OCI-LY1 (cell line): ENCODE results near the gene TMEM51.

ENCODE experiments used
- H2AFZ ChIP-seq: fragments of 200-600 bp; sonication (generic), shearing (Covaris generic); 2 replicates; pipeline ENCODE4 v1.6.0; 2014; ENCODE audit warnings: antibody characterized with exemption, mild to moderate bottlenecking, low read length
- H3F3A ChIP-seq: fragments of 200-600 bp; sonication (generic), shearing (Covaris generic); 2 replicates; pipeline ENCODE4 v1.6.0; 2014; ENCODE audit warnings: mild to moderate bottlenecking, antibody characterized with exemption, low read length, moderate library complexity; ENCODE audit not compliant: insufficient read depth
- H3K27ac ChIP-seq: fragments of 200-600 bp; sonication (generic); 2 replicates; pipeline ENCODE4 v1.5.1; 2014; ENCODE audit warnings: low read length, mixed run types, mild to moderate bottlenecking, low read depth; ENCODE audit not compliant: poor library complexity, severe bottlenecking
- H3K27me3 ChIP-seq: fragments of 200-600 bp; sonication (generic); 2 replicates; pipeline ENCODE4 v1.6.0; 2014; ENCODE audit warnings: antibody characterized with exemption, mild to moderate bottlenecking, low read length, moderate library complexity; ENCODE audit not compliant: insufficient read depth
- H3K36me3 ChIP-seq: fragments of 200-600 bp; sonication (generic); 2 replicates; pipeline ENCODE4 v1.6.1; 2014; ENCODE audit warnings: mild to moderate bottlenecking, antibody characterized with exemption, low read length, moderate library complexity, mixed read lengths; ENCODE audit not compliant: insufficient read depth
- H3K4me1 ChIP-seq: fragments of 200-600 bp; sonication (generic); 2 replicates; pipeline ENCODE4 v1.5.1; 2014; ENCODE audit warnings: mild to moderate bottlenecking, low read length, moderate library complexity; ENCODE audit not compliant: insufficient read depth, severe bottlenecking
- H3K4me2 ChIP-seq: fragments of 200-600 bp; sonication (generic), shearing (Covaris generic); 2 replicates; pipeline ENCODE4 v1.6.1; 2014; ENCODE audit warnings: low read length
- H3K4me3 ChIP-seq: fragments of 200-600 bp; sonication (generic); 2 replicates; pipeline ENCODE4 v1.5.1; 2014; ENCODE audit warnings: low read length, low read depth, mild to moderate bottlenecking, mixed read lengths; ENCODE audit not compliant: poor library complexity, severe bottlenecking
- H3K79me2 ChIP-seq: fragments of 200-600 bp; shearing (Covaris generic); 2 replicates; pipeline ENCODE4 v1.6.1; 2016; ENCODE audit warnings: mixed run types, low read length, mixed read lengths; ENCODE audit not compliant: insufficient read depth
- H3K9ac ChIP-seq: fragments of 200-600 bp; sonication (generic), shearing (Covaris generic); 2 replicates; pipeline ENCODE4 v1.6.1; 2014; ENCODE audit warnings: mild to moderate bottlenecking, low read length, mixed read lengths
- H3K9me2 ChIP-seq: fragments of 200-600 bp; sonication (generic), shearing (Covaris generic); 2 replicates; pipeline ENCODE4 v1.6.1; 2014; ENCODE audit warnings: low read depth, mild to moderate bottlenecking, low read length, mixed read lengths
- H3K9me3 ChIP-seq: fragments of 200-600 bp; shearing (Covaris generic); 2 replicates; pipeline ENCODE4 v1.6.1; 2014; ENCODE audit warnings: low read length, mixed read lengths
- H4K20me1 ChIP-seq: fragments of 200-600 bp; sonication (generic), shearing (Covaris generic); 2 replicates; pipeline ENCODE4 v1.6.0; 2016; ENCODE audit warnings: mild to moderate bottlenecking, low read length; ENCODE audit not compliant: insufficient read depth
- EZH2 ChIP-seq: fragments of 200-600 bp; sonication (generic), shearing (Covaris generic); IDR thresholded peaks from 2 replicates; pipeline ENCODE4 v1.8.0; 2017; ENCODE audit warnings: borderline replicate concordance, mixed run types, mild to moderate bottlenecking, antibody characterized with exemption, low read length, moderate library complexity, mixed read lengths
- TF ChIP-seq, protein P1 (sequence below): fragments of 200-600 bp; sonication (generic), shearing (Covaris generic); IDR thresholded peaks from 2 replicates; pipeline ENCODE4 v1.5.1; 2017; ENCODE audit warnings: mild to moderate bottlenecking, antibody characterized with exemption, low read length, moderate library complexity, mixed read lengths

Gene TMEM51

DNA sequence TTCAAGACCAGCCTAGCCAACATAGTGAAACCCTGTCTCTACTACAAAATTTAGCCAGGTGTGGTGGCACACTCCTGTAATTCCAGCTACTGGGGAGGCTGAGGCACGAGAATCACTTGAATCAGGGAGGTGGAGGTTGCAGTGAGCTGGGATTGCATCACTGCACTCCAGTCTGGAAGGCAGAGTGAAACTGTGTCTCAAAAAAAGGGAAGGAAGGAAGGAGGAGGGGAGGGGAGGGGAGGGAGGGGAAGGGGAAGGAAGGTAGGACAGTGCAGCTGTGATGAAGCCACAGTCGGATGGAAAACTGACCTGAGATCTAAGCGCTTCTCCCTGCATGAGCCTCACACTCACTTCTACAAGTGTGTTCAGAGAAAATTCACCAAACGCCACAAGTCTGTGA, 71.4 kb downstream of the TMEM51 start:
- no peaks in the 10 kb centered on the region for H3F3A ChIP-seq
- H3K27me3 ChIP-seq = no peaks in the 10 kb centered on the region; the same call in 1 of the 2 replicates
- no peak overlapping the region for H2AFZ ChIP-seq
- TF ChIP-seq EZH2 = no peak
- TF ChIP-seq, protein P1, sequence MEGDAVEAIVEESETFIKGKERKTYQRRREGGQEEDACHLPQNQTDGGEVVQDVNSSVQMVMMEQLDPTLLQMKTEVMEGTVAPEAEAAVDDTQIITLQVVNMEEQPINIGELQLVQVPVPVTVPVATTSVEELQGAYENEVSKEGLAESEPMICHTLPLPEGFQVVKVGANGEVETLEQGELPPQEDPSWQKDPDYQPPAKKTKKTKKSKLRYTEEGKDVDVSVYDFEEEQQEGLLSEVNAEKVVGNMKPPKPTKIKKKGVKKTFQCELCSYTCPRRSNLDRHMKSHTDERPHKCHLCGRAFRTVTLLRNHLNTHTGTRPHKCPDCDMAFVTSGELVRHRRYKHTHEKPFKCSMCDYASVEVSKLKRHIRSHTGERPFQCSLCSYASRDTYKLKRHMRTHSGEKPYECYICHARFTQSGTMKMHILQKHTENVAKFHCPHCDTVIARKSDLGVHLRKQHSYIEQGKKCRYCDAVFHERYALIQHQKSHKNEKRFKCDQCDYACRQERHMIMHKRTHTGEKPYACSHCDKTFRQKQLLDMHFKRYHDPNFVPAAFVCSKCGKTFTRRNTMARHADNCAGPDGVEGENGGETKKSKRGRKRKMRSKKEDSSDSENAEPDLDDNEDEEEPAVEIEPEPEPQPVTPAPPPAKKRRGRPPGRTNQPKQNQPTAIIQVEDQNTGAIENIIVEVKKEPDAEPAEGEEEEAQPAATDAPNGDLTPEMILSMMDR = no peak
- H3K9ac ChIP-seq = no peak overlapping the region
- H3K36me3 ChIP-seq = no peaks in the 10 kb centered on the region
- H3K79me2 ChIP-seq = no peaks in the 10 kb centered on the region
- H3K4me3 ChIP-seq = no peak overlapping the region
- H3K9me3 ChIP-seq = no peaks in the 10 kb centered on the region
- no peak overlapping the region for H3K4me2 ChIP-seq
- H4K20me1 ChIP-seq = no peaks in the 10 kb centered on the region
- no peaks in the 10 kb centered on the region for H3K4me1 ChIP-seq
- H3K27ac ChIP-seq = no peak overlapping the region
- no peaks in the 10 kb centered on the region for H3K9me2 ChIP-seq

DNA sequence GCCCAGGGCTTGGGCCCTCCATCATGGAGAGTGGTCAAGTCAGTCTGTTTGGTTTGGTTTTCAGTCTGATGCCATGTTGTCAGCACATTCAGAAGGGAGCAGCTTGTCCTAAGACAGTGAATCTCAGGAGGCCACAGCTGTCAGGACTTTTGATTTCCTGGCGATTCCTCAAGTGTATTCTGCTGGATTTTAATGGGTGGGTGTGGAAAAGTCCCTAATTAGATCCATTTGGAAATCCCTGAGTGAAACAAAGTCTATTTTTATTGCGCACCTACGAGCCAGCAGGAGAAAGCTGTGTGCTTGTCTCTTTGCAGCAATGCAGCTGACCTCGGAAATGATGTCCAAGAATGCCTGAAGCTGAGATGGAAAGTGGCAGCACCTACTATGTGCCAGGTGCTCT, 71.9 kb downstream of the TMEM51 start:
- H3K4me1 ChIP-seq = no peaks in the 10 kb centered on the region
- H3K9me2 ChIP-seq = no peaks in the 10 kb centered on the region
- no peak overlapping the region for H3K4me3 ChIP-seq
- no peaks in the 10 kb centered on the region for H3K36me3 ChIP-seq
- no peak overlapping the region for H3K9ac ChIP-seq
- no peak for TF ChIP-seq EZH2
- TF ChIP-seq, protein P1 = no peak
- H3K79me2 ChIP-seq = no peaks in the 10 kb centered on the region
- H3F3A ChIP-seq = no peaks in the 10 kb centered on the region
- H3K27ac ChIP-seq = no peak overlapping the region
- no peak overlapping the region for H2AFZ ChIP-seq
- no peaks in the 10 kb centered on the region for H4K20me1 ChIP-seq
- no peaks in the 10 kb centered on the region for H3K9me3 ChIP-seq
- H3K27me3 ChIP-seq = no peaks in the 10 kb centered on the region; the same call in 1 of the 2 replicates
- H3K4me2 ChIP-seq = no peak overlapping the region

DNA sequence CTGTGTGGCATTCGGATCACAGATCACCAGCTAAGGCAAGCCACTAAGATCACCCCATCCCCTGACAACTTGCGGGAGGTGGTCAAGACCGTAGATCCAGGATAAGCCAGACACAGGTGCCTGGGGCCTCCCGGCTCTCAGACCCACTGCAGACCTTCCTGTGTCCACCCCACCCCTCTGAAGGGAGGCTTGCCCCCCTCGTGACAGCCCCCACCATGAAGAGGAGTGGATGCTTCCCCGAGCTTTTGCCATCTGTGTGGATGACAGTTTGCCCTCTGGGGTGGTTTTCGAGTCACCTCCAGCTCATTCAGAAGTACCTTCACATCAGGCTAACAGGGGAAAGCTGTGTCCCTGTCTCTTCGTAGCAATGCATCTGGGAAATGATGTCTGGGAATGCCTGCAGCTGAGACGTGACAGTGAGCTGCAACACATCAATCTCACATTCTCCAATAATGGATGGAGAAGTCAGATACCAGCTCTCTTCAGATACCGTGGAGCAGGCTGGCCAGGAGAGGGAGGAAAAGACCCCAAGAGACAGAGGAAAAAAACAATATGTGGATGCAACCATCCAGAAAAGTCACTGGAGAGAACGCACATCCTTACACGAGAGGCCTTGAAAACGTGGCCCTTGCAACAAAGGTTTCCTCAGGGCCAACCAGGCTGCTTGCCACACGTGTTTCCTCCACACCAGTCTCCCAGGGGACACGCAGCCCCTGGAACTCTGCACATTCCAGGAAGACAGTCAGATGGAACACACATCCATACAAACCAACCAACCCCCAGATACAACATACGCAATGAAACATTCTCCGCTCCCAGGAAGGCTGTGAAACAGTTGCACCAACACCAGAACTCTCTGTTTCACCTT, 73.1 kb downstream of the TMEM51 start:
- Histone ChIP-seq H3K9ac (no peak overlapping the region), H3K27ac (no peak overlapping the region), H3F3A (no peaks in the 10 kb centered on the region), H3K36me3 (no peaks in the 10 kb centered on the region), H3K9me3 (no peaks in the 10 kb centered on the region), H2AFZ (no peak overlapping the region), H3K9me2 (no peaks in the 10 kb centered on the region), H3K4me1 (no peaks in the 10 kb centered on the region), H3K79me2 (no peaks in the 10 kb centered on the region), H4K20me1 (no peaks in the 10 kb centered on the region), H3K27me3 (no peaks in the 10 kb centered on the region; the same call in 1 of the 2 replicates), H3K4me2 (no peak overlapping the region), H3K4me3 (no peak overlapping the region)
- TF ChIP-seq, protein P1 = no peak
- TF ChIP-seq EZH2 = no peak
